Fibroblast of villous mesenchyme (primary cell): Measurements from ENCODE around the gene CBX8. TPM values are rescaled to one million over a fixed set of nuclear protein-coding genes. Genes with fewer than 3 reads are reported as not detected.

Source experiments
- DNase-seq: peaks from one replicate; pipeline ENCODE4 v3.0.0-alpha.2; 2010; ENCODE audit warnings: low read depth
- H3K4me3 ChIP-seq: 2 replicates; pipeline ENCODE4 v1.5.1; 2011; ENCODE audit warnings: low read depth, mild to moderate bottlenecking, low read length
- CTCF ChIP-seq: IDR thresholded peaks from 2 replicates; pipeline ENCODE4 v1.5.1; 2012; ENCODE audit warnings: low read depth, mild to moderate bottlenecking, low read length; ENCODE audit not compliant: insufficient read depth
- total RNA-seq: library from RNA; depleted of rRNA; stranded (reverse); fragments of >200 nt; gene quantifications from 2 replicates; pipeline ENCODE4 v1.2.3, GENCODE V29; 2012

The CBX8 gene
- total RNA-seq, 1 donor: 4.7 TPM

GRCh38 chr17:79742951-79743476 is 53.9 kb downstream of the CBX8 start:
- DNase-seq: no peak
- TF ChIP-seq CTCF: no peak
- H3K4me3 ChIP-seq: no peak overlapping the region

GRCh38 chr17:79742589-79742918 is 54.3 kb downstream of the CBX8 start:
- H3K4me3 ChIP-seq: no peak overlapping the region
- no peak for DNase-seq
- no peak for TF ChIP-seq CTCF

Other genes with a start within 250 kb of the CBX8 start
- not detected in 2 replicates for gene RBFOX3, start 186.0 kb downstream of the CBX8 start, total RNA-seq
- not detected in 2 replicates for gene ENPP7, start 66.1 kb downstream of the CBX8 start, total RNA-seq
- 0.86 and 1.3 TPM in 2 replicates for gene CBX2, start 18.9 kb downstream of the CBX8 start, total RNA-seq
- gene CBX4, start 42.4 kb upstream of the CBX8 start, total RNA-seq: 13.0 and 19.0 TPM in 2 replicates
- gene TBC1D16, start 238.8 kb upstream of the CBX8 start, total RNA-seq: 32.8 and 44.8 TPM in 2 replicates
- gene CCDC40, start 239.6 kb upstream of the CBX8 start, total RNA-seq: 3.2 and 6.9 TPM in 2 replicates